GM19467 (cell line): ENCODE results near the gene FIGN.

Experiments used
- ATAC-seq: cut with Tn5 transposase; IDR thresholded peaks from one replicate; pipeline ENCODE4 v1.9.1; 2021; ENCODE audit warnings: mild to moderate bottlenecking, moderate library complexity; ENCODE audit not compliant: unreplicated experiment

FIGN gene

GRCh38 chr2:163665051-163665450, 70.8 kb downstream of the FIGN start:
- ATAC-seq = no peak

- no peak for ATAC-seq
These were observed 71.2 kb downstream of the FIGN start for GRCh38 chr2:163664610-163665009.

GRCh38 chr2:163662141-163662780, 73.5 kb downstream of the FIGN start:
- ATAC-seq = no peak

- ATAC-seq = no peak
These were observed 76.6 kb downstream of the FIGN start for GRCh38 chr2:163659224-163659623.

GRCh38 chr2:163658556-163658955, 77.3 kb downstream of the FIGN start:
- ATAC-seq = no peak

GRCh38 chr2:163657281-163657656, 78.5 kb downstream of the FIGN start:
- no peak for ATAC-seq

GRCh38 chr2:163656622-163657280, 79.1 kb downstream of the FIGN start:
- ATAC-seq = no peak

GRCh38 chr2:163655667-163656066, 80.1 kb downstream of the FIGN start:
- no peak for ATAC-seq

- no peak for ATAC-seq
These were observed 83.1 kb downstream of the FIGN start for GRCh38 chr2:163652751-163653150.

- no peak for ATAC-seq
These were observed 86.7 kb downstream of the FIGN start for GRCh38 chr2:163649080-163649479.

GRCh38 chr2:163647300-163647699, 88.5 kb downstream of the FIGN start:
- ATAC-seq = no peak

GRCh38 chr2:163646687-163647086, 89.1 kb downstream of the FIGN start:
- ATAC-seq = no peak

- no peak for ATAC-seq
These were observed 91.6 kb downstream of the FIGN start for GRCh38 chr2:163644238-163644637.

GRCh38 chr2:163641986-163642385, 93.8 kb downstream of the FIGN start:
- no peak for ATAC-seq

GRCh38 chr2:163640542-163641193, 95.1 kb downstream of the FIGN start:
- no peak for ATAC-seq

- ATAC-seq = no peak
These were observed 97.9 kb downstream of the FIGN start for GRCh38 chr2:163637871-163638270.

GRCh38 chr2:163633291-163633690, 102.5 kb downstream of the FIGN start:
- ATAC-seq = no peak

GRCh38 chr2:163630836-163631235, 105.0 kb downstream of the FIGN start:
- ATAC-seq = no peak

GRCh38 chr2:163626639-163627109, 109.1 kb downstream of the FIGN start:
- ATAC-seq = no peak

- no peak for ATAC-seq
These were observed 109.6 kb downstream of the FIGN start for GRCh38 chr2:163626208-163626607.

- no peak for ATAC-seq
These were observed 110.2 kb downstream of the FIGN start for GRCh38 chr2:163625632-163626031.

- no peak for ATAC-seq
These were observed 114.3 kb downstream of the FIGN start for GRCh38 chr2:163621445-163622004.
